Naive B cell (primary cell): ENCODE measurements around the gene DDX41. TPM values are rescaled to one million over a fixed set of nuclear protein-coding genes. Genes with fewer than 3 reads are reported as not detected.

Source experiments
- ATAC-seq, 2 donors: fragments of 150-1000 bp; cut with Tn5 transposase; 2 replicates each; pipeline ENCODE4 v1.10.0; 2021; ENCODE audit warnings: low read depth in 2 of 2, mild to moderate bottlenecking in 2 of 2, moderate library complexity in 2 of 2
- DNase-seq: peaks from one replicate; pipeline ENCODE4 v3.0.0; 2022
- H3K27ac Mint-ChIP-seq, 6 donors: one replicate each; pipeline ENCODE4 v1.8.0; 2020 to 2022; ENCODE audit warnings: mild to moderate bottlenecking in 6 of 6, mixed read lengths in 6 of 6, moderate library complexity in 5 of 6, inconsistent platforms in 2 of 6
- H3K27me3 Mint-ChIP-seq, 3 donors: one replicate each; pipeline ENCODE4 v1.8.0; 2021 to 2022; ENCODE audit warnings: mixed read lengths in 3 of 3, mild to moderate bottlenecking in 1 of 3
- H3K36me3 Mint-ChIP-seq, 2 donors: one replicate each; pipeline ENCODE4 v1.8.0; 2020 to 2022; ENCODE audit warnings: mixed read lengths in 2 of 2, inconsistent platforms in 1 of 2, mild to moderate bottlenecking in 1 of 2
- H3K4me1 Mint-ChIP-seq, 3 donors: one replicate each; pipeline ENCODE4 v1.8.0; 2020 to 2022; ENCODE audit warnings: mixed read lengths in 3 of 3, inconsistent platforms in 1 of 3, mild to moderate bottlenecking in 1 of 3, moderate library complexity in 1 of 3
- H3K4me3 Mint-ChIP-seq, 8 donors: one replicate each; pipeline ENCODE4 v1.8.0; 2020 to 2022; ENCODE audit warnings: mild to moderate bottlenecking in 8 of 8, mixed read lengths in 8 of 8, moderate library complexity in 8 of 8, inconsistent platforms in 2 of 8
- H3K9me3 Mint-ChIP-seq, 7 donors: one replicate each; pipeline ENCODE4 v1.8.0; 2020 to 2022; ENCODE audit warnings: mixed read lengths in 7 of 7, mild to moderate bottlenecking in 5 of 7, inconsistent platforms in 2 of 7, moderate library complexity in 1 of 7
- polyA plus RNA-seq, 6 donors: library from polyadenylated mRNA; unstranded; fragments of 300-500 nt; fragmentation: Illumina TruSeq; gene quantifications; one replicate each; pipeline ENCODE4 v1.2.3, GENCODE V29; 2021; ENCODE audit warnings: low read depth in 6 of 6

Gene DDX41
- polyA plus RNA-seq, 6 donors from 2014 or later = 25.8 to 72.8 (median 43.0) TPM

DNA sequence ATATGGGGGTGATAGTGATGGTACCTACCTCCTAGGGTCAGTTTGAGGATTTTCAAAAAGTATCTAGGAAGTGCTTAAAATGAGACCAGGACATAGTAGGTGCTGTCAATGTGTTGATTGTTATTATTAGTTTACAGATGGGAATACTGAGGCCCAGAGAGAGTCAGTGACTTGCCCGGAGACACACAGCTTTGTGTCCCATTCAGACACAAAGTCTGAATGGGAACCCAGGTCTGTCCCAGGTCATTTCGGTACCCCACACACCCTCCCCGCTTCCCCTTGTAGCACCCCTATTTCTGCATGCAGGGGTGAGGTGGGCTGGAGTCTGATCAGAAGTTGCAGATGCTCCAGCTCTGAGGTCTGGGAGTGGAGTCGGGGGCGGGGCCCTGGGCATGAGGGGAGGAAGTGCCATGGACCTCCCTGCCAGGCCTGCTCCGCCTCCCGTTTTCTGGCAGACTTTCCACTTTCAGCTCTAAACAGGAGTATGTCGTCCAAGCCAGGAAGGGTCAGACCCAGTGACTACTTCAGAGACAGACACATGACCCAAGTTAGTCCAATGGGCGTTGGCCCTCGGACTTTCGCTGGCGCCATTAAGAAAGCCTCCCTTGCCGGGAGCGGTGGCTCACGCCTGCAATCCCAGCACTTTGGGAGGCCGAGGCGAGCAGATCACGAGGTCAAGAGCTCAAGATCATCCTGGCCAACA lies 40.1 kb downstream of the DDX41 start:
- H3K27me3 Mint-ChIP-seq = peaks cover 0 to 10% (median 10%) of the 10 kb centered on the region in 3 donors
- no peak for ATAC-seq
- H3K36me3 Mint-ChIP-seq = no peaks in the 10 kb centered on the region
- peak overlapping the region in 2 of 6 donors; percentile 16 to 77 for H3K27ac Mint-ChIP-seq
- peaks cover 42 to 50% (median 42%) of the 10 kb centered on the region in 3 donors for H3K4me1 Mint-ChIP-seq
- peak overlapping the region in 1 of 8 donors; percentile 43 for H3K4me3 Mint-ChIP-seq
- no peaks in the 10 kb centered on the region for H3K9me3 Mint-ChIP-seq
- DNase-seq = no peak

DNA sequence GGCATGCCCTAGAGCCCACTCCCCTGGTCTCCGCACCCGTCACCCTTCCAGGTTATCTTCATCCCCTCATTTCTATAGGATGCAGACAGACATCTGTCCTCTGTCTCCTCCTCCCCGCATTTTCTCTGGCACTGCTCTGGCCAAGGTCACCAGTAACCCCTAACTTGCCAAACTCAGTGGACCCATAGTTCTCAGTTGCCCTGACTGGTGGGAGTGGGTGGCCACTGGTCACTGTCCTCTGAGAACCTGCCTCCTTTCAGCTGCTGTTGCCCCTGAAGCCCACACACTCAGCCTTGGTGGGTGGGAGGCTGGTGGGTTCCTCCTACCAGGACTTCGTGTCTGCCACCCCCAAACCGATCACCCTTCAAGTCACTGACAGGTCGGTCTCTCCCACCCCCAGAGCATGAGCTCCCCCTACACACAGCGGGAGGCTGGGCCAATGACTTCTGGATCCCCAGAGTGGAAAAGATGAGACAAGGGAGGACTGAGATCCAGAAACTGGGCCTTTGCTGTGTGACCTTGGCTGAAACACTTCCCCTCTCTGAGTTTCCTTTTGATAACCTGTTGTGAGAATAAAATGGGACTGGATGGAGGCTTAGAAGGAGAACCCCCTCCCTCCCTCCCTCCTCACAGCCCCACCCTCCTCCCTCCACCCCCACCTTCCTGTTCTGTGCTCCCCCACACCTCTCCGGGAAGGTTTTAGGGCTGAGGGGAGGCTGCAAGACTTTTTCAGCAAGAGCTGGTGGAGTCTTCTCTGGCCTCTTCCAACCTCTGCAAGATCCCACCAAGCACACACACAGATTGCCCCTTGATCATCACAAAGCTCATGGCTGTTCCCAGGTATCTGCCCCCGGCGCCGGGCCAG lies 41.0 kb downstream of the DDX41 start:
- H3K36me3 Mint-ChIP-seq = no peaks in the 10 kb centered on the region
- H3K27ac Mint-ChIP-seq = peak overlapping the region in 2 of 6 donors; percentile 57 to 77
- H3K27me3 Mint-ChIP-seq = peaks cover 0 to 10% (median 10%) of the 10 kb centered on the region in 3 donors
- no peaks in the 10 kb centered on the region for H3K9me3 Mint-ChIP-seq
- H3K4me3 Mint-ChIP-seq = peak overlapping the region in 5 of 8 donors; percentile 6 to 83 (median 55)
- DNase-seq = no peak
- H3K4me1 Mint-ChIP-seq = peaks cover 42 to 50% (median 42%) of the 10 kb centered on the region in 3 donors
- ATAC-seq = no peak

DNA sequence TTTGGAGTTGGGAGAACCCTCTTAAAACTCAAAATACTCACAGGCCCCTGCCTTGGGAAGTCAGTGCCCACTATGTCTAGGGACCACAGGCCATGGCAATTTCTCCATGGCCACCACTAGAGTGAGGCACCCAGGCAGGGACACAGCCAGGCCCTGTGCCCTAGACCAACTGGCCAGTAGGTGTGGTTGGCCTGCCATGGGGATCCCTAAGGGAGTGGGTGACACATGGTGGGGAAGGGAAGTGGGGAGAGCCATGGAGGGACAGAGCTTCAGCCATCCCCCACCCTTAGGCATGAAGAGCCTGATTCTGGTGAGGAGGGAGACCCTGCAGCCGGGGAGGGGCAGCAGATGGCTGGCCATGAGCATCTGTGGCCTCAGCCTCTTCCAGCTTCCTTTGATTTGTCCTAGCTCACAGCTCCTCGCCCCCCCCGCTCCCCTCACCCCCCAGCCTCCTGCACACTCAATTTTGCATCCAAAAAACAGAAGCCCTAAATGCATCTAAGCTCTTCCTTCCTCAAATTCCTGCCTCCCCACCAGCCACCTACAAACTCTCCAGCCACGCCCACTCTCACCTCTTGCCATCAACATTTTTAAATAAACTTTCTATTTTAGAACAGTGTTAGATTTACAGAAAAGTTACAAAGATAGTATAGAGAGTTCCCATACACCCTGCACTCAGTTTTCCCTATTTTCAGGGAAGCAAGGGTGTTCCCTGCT lies 41.8 kb downstream of the DDX41 start:
- no peaks in the 10 kb centered on the region for H3K36me3 Mint-ChIP-seq
- peak overlapping the region in 3 of 6 donors; percentile 23 to 53 (median 47) for H3K27ac Mint-ChIP-seq
- H3K4me3 Mint-ChIP-seq = peak overlapping the region in 7 of 8 donors; percentile 55 to 92 (median 83)
- ATAC-seq = no peak
- no peak for DNase-seq
- H3K4me1 Mint-ChIP-seq = peaks cover 36 to 49% (median 41%) of the 10 kb centered on the region in 3 donors
- H3K9me3 Mint-ChIP-seq = no peaks in the 10 kb centered on the region
- peaks cover 0 to 17% (median 16%) of the 10 kb centered on the region in 3 donors for H3K27me3 Mint-ChIP-seq

DNA sequence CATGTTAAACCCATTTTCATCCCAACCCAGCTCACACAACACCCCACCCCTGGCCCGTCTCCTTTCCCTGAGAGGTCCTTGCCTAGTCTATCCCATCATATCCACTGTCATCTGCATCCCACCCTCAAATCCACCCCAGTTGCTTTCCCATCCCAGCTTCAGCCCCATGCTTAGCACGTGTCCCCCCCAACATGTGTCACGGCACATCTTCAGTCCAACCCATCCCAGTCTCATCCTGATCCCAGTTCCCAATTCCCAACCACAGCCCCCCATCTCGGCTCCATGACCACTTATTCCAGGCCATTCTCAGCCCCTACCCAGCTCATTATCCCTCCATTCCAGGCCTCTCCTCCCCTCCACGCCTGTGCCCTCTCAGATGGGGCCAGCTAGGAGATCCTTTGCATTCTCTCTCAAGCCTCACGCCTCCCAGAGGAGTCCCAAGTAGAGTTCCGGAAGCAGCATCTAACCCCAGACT lies 42.7 kb downstream of the DDX41 start:
- Mint-ChIP-seq H3K9me3 (no peaks in the 10 kb centered on the region), H3K27ac (peak overlapping the region in 3 of 6 donors; percentile 65 to 90 (median 81)), H3K4me3 (peak overlapping the region; percentile 80 to 93 (median 84)), H3K4me1 (peaks cover 26 to 40% (median 31%) of the 10 kb centered on the region in 3 donors), H3K36me3 (no peaks in the 10 kb centered on the region), H3K27me3 (peaks cover 0 to 24% (median 16%) of the 10 kb centered on the region in 3 donors)
- no peak for DNase-seq
- no peak for ATAC-seq

DNA sequence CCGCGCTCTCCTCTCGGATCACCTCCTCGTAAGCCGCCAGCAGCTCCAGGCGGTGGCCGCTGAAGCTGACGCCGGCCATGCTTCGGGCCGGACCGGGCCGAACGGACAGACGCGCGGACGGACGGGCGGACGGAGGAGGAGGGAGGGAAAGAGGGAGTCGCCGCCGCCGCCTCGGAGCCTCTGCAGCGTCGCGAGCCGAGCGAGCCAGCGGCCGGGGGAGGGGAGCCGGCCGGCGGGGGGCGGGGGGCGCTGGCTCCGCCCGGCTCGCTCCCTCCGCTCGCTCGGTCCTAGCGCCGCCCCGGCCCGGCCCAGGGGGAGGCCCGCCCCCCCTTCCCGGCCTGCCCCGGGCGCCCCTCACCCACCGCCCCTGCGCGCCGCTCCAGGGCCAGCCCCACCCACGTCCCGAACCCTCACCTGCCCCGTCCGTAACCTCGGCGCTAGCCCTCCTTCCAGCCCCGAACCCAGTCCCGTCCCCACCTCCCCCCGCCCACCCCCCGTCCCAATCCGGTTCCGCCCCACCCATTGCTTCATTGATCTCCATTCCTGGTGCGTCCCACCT lies 43.2 kb downstream of the DDX41 start, which contains the start of gene DBN1:
Gene DBN1, minus strand, starts transcription at position 192 of the 559 bp plus-strand sequence. Its CDS starts 113 bp downstream, at position 79.
- H3K9me3 Mint-ChIP-seq = no peaks in the 10 kb centered on the region
- peaks cover 0 to 24% (median 16%) of the 10 kb centered on the region in 3 donors for H3K27me3 Mint-ChIP-seq
- H3K27ac Mint-ChIP-seq = peak within 1 kb of the TSS in 3 of 6 donors; percentile 65 to 90 (median 81)
- no peaks in the 10 kb centered on the region for H3K36me3 Mint-ChIP-seq
- H3K4me3 Mint-ChIP-seq = peak within 1 kb of the TSS; percentile 80 to 93 (median 86)
- DNase-seq (no peak), ATAC-seq (peak; percentile 43)
- peaks cover 21 to 35% (median 29%) of the 10 kb centered on the region in 3 donors for H3K4me1 Mint-ChIP-seq

DNA sequence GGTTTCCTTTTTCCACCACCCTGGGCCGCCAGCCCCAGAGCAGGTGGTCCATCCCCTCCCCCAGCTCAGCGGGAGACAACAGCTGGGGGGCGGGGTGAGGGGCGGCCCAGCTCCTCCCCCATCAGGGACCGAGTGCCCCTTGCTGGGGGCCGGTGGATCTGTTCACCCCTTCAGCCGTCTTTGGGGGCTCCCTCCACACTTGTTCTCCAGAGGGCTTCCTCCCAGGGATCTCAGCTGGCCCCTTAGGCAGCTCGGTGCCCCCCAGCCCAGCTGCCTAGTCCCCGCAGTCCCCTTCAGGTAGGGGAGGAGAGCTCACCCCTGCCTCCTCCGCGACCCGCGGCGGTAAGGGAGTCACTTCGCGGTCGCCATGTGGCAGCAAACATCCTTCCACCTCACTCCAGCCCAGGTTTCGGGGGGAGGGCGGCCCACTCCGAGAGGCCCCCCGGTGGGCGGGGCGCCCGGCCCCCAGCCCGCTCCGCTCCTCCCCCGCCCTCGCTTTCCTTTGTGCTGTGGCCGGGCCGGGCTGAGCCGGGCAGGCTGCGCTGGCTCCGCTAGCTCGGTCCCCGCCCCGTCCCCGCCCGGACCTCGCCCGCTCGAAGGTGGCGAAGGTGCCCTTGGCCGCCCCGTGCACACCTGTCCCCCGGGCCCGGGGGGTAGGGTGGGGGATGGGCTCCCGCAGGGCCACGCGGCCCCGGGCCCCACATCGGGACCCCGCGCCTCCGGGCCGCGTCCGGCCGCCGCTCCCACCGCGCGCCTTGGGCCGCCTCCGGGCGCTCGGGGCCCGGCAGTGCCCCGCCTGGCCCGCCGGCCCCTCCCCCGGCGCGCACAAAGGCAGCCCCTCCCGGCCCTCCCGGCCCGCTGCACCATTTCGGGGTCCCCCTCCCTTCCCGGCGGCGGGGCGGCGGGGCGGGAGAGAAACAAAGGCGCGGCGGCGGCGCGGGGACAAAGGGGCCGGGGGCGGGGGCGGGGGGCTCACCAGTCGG lies 44.0 kb downstream of the DDX41 start:
- Mint-ChIP-seq H3K27me3 (peaks cover 0 to 24% (median 16%) of the 10 kb centered on the region in 3 donors), H3K36me3 (no peaks in the 10 kb centered on the region), H3K9me3 (no peaks in the 10 kb centered on the region), H3K4me3 (peak overlapping the region; percentile 18 to 90 (median 82)), H3K27ac (no peak overlapping the region), H3K4me1 (peaks cover 16 to 28% (median 23%) of the 10 kb centered on the region in 3 donors)
- DNase-seq (peak; percentile 45), ATAC-seq (peak; percentile 60 to 70)

DNA sequence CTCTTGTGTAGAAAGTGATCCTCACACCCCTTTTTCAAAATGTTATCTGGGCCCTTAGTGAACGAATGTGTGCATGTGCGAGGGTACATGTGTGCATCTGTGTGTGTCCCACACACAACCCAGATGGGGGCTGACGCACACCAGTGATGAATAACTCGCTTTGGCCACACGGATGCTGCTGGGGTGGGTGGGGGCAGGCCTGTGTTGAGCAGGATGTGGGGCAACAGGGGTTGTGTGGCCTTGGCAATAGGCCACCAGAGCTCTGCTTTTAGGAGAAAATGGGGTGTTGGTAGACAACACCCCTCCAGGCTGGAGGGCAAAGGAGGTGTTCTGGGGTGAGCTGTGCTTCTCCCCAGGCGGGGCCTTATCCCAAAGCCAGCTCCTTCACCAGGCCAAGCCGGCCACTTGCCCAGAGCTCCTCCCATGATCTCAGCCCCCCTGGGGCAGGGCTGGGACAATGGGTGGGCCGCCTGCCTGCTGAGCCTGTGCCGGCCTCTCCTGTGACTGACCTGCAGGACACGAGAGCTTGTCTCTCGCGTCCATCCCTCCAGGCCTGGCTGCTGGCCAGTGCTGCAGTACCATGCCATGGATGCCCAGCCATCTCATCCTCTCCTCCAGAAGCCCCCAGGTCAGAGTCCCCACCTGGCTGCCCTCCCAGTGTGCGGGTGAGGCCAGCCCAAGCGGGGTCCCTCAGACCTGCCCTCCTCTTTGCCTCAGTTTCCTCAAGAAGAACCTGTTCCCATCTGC lies 45.0 kb downstream of the DDX41 start:
- no peak for ATAC-seq
- H3K4me1 Mint-ChIP-seq = peaks cover 16 to 28% (median 23%) of the 10 kb centered on the region in 3 donors
- H3K4me3 Mint-ChIP-seq = peak overlapping the region; percentile 12 to 88 (median 68)
- no peaks in the 10 kb centered on the region for H3K36me3 Mint-ChIP-seq
- no peak overlapping the region for H3K27ac Mint-ChIP-seq
- DNase-seq = no peak
- peaks cover 0 to 24% (median 16%) of the 10 kb centered on the region in 3 donors for H3K27me3 Mint-ChIP-seq
- no peaks in the 10 kb centered on the region for H3K9me3 Mint-ChIP-seq

DNA sequence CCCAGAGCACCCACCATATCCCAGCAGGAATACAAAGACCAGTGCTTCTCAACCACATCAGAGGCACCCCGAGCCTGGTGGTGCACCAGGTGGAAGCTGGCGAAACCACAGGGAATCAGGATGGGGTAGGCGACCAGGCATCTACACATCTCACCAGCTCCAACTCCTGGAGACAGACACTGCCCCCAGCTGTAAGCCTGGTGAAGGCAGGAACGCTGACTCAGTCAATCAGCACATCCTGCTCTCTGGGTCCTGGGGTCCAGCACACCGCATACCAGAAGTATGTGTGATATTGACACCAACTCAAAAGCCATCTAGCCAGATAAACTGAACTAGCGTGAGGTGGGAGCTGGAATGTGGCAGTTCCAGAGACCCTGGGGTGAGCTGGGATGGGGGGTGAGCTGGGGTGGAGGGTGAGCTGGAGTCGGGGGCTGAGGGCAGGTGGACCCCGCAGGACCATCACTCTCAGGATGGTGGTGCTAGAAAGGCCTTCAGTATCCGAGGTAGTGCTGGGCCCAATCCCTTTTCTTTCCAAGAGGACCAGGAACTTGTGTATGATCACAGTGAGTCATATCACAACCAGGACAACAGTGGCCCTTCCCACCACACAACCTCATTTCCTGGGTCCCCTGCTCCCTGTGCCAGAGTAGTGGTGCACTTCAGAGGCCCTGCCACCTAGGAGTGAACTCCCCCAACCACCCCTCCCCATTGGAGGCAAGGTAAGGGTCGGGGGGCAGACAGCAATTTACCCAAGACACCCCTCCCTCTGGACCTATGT lies 45.8 kb downstream of the DDX41 start:
- Mint-ChIP-seq H3K4me3 (peak overlapping the region in 5 of 8 donors; percentile 25 to 67 (median 53)), H3K27me3 (peaks cover 0 to 24% (median 16%) of the 10 kb centered on the region in 3 donors), H3K36me3 (no peaks in the 10 kb centered on the region), H3K9me3 (no peaks in the 10 kb centered on the region), H3K27ac (peak overlapping the region in 1 of 6 donors; percentile 27), H3K4me1 (peaks cover 12 to 28% (median 19%) of the 10 kb centered on the region in 3 donors)
- ATAC-seq (no peak), DNase-seq (no peak)

DNA sequence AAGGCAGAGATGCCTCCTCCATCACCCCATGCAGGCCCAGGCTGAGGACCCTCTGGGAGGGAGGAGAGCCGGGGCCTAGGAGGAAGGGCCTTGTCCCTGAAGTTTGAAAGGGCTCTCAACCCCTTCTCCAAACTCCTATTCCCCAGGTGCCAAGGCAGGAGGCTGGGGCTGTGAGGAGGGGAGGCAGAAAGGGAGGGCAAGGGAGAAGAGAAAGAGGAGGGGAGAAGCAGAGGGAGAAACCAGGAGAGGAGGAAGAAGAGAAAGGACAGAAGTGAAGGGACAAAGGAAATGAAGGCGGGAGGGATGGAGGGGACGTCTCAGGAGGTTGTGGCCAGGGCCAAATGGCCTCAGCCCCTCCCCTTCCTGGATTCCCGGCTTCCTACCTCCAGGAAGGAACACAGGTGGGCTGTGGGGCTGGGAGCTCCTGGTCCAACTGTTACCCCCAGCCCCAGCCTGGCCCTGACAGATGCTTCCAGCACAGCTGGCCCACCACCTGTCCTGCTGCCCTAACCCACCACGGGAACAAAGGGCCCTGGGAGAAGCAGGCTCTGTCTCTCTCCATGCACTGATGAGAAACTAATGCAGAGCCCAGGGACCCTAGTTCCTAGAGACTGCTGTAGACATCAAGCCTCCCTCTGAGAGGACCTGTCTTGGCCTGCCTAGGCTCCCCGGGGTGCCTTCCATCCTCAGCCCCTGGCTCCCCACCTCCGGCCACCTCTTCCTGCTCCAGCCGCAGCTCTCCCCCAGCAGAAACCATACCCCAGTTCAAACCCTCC lies 46.8 kb downstream of the DDX41 start:
- H3K4me1 Mint-ChIP-seq = peaks cover 6 to 20% (median 12%) of the 10 kb centered on the region in 3 donors
- H3K27me3 Mint-ChIP-seq = peaks cover 0 to 24% (median 16%) of the 10 kb centered on the region in 3 donors
- no peaks in the 10 kb centered on the region for H3K9me3 Mint-ChIP-seq
- no peaks in the 10 kb centered on the region for H3K36me3 Mint-ChIP-seq
- peak overlapping the region in 2 of 8 donors; percentile 25 to 54 for H3K4me3 Mint-ChIP-seq
- H3K27ac Mint-ChIP-seq = no peak overlapping the region
- DNase-seq (no peak), ATAC-seq (no peak)
